ENCODE data around the gene CRACDL.

The CRACDL gene

GRCh38 chr2:98854682-98855081 is 81.3 kb downstream of the CRACDL start:
- DNase-seq (ENCODE audit: low read depth in 2 of 2), result no peak

GRCh38 chr2:98852932-98853331 is 83.1 kb downstream of the CRACDL start:
- no peak for DNase-seq (ENCODE audit: low read depth in 2 of 2)

GRCh38 chr2:98850074-98850473 is 86.0 kb downstream of the CRACDL start:
- no peak for DNase-seq (ENCODE audit: low read depth in 2 of 2)

GRCh38 chr2:98849113-98849512 is 86.9 kb downstream of the CRACDL start:
- DNase-seq (ENCODE audit: low read depth in 2 of 2), result no peak

- no peak for DNase-seq (ENCODE audit: low read depth in 2 of 2)
Measured at GRCh38 chr2:98847853-98848252, 88.2 kb downstream of the CRACDL start.

- DNase-seq (ENCODE audit: low read depth in 2 of 2), result no peak
Measured at GRCh38 chr2:98846041-98846440, 90.0 kb downstream of the CRACDL start.

- DNase-seq (ENCODE audit: low read depth in 2 of 2), result no peak
Measured at GRCh38 chr2:98842136-98842535, 93.9 kb downstream of the CRACDL start.

- DNase-seq (ENCODE audit: low read depth in 2 of 2), result no peak
Measured at GRCh38 chr2:98839292-98839691, 96.7 kb downstream of the CRACDL start.

- no peak for DNase-seq (ENCODE audit: low read depth in 2 of 2)
Measured at GRCh38 chr2:98835831-98836385, 100.1 kb downstream of the CRACDL start.

- no peak for DNase-seq (ENCODE audit: low read depth in 2 of 2)
Measured at GRCh38 chr2:98833917-98834263, 102.1 kb downstream of the CRACDL start.

- DNase-seq (ENCODE audit: low read depth in 2 of 2), result no peak
Measured at GRCh38 chr2:98833172-98833916, 102.7 kb downstream of the CRACDL start.

- DNase-seq (ENCODE audit: low read depth in 2 of 2), result no peak
Measured at GRCh38 chr2:98832172-98832571, 103.9 kb downstream of the CRACDL start.

- no peak for DNase-seq (ENCODE audit: low read depth in 2 of 2)
Measured at GRCh38 chr2:98830571-98831145, 105.4 kb downstream of the CRACDL start.

GRCh38 chr2:98829581-98830270 is 106.3 kb downstream of the CRACDL start:
- no peak for DNase-seq (ENCODE audit: low read depth in 2 of 2)

GRCh38 chr2:98828793-98829371 is 107.1 kb downstream of the CRACDL start:
- DNase-seq (ENCODE audit: low read depth in 2 of 2), result no peak

GRCh38 chr2:98828369-98828744 is 107.7 kb downstream of the CRACDL start:
- no peak for DNase-seq (ENCODE audit: low read depth in 2 of 2)

- no peak for DNase-seq (ENCODE audit: low read depth in 2 of 2)
Measured at GRCh38 chr2:98827625-98828368, 108.2 kb downstream of the CRACDL start.

- DNase-seq (ENCODE audit: low read depth in 2 of 2), result no peak
Measured at GRCh38 chr2:98826856-98827255, 109.2 kb downstream of the CRACDL start.

GRCh38 chr2:98825858-98826257 is 110.2 kb downstream of the CRACDL start:
- no peak for DNase-seq (ENCODE audit: low read depth in 2 of 2)

GRCh38 chr2:98825404-98825803 is 110.6 kb downstream of the CRACDL start:
- DNase-seq (ENCODE audit: low read depth in 2 of 2), result no peak

GRCh38 chr2:98825020-98825350 is 111.0 kb downstream of the CRACDL start:
- no peak for DNase-seq (ENCODE audit: low read depth in 2 of 2)

All from stimulated activated CD8-positive, alpha-beta memory T cell treated with anti-CD3 and anti-CD28 coated beads, Interleukin-2, amount 100 ng/mL, for 1 hour (primary cell).